K562 (cell line): ENCODE measurements around the gene PTPRM. TPM values are rescaled to one million over a fixed set of nuclear protein-coding genes. Genes with fewer than 3 reads are reported as not detected.

Experiments
- ATAC-seq: fragments of 200-7000 bp; cut with Tn5 transposase; 3 replicates; pipeline ENCODE4 v1.9.1; 2020; ENCODE audit warnings: moderate library complexity
- BruUV-seq: library from RNA; stranded (reverse); fragments of 400-500 nt; replicated peaks from 2 replicates; lab custom pipeline; 2021; lab: Mats Ljungman, UMichigan
- CTCF ChIA-PET: fragments of 300-600 bp; formaldehyde crosslinking; extraction: SDS; loops from one replicate; lab custom pipeline; 2021; ENCODE audit warnings: low intra/inter-chr PET ratio; lab: Yijun Ruan, JAX
- POLR2A ChIA-PET: fragments of 300-600, 350-650 bp; sonication (Branson Sonifier 250); formaldehyde crosslinking; extraction: SDS; loops from one replicate; lab custom pipeline; 2021; ENCODE audit warnings: antibody characterized with exemption, inconsistent platforms; lab: Yijun Ruan, JAX
- DNase-seq, 4 experiments: peaks; one replicate each; pipeline versions ENCODE4 v3.0.0 to v3.0.0-alpha.2; 2011 to 2018; ENCODE audit warnings: low spot score in 3 of 4, mixed read lengths in 3 of 4; ENCODE audit errors: extremely low read depth in 1 of 4
- FAIRE-seq: peaks from 2 replicates; lab custom pipeline; 2011; peaks lifted over from hg19 to GRCh38; lab: Jason Lieb, UNC
- H2AFZ ChIP-seq: 2 replicates; pipeline ENCODE4 v1.6.0; 2011; ENCODE audit warnings: low read depth, low read length, control low read depth, inconsistent platforms
- H3K27ac ChIP-seq: fragments of 200-600 bp; 3 replicates; pipeline ENCODE4 v1.8.0; 2011; ENCODE audit warnings: low read depth, mild to moderate bottlenecking, control low read depth, inconsistent platforms, low read length, moderate library complexity, mixed read lengths; ENCODE audit errors: extremely low read depth
- H3K27me3 ChIP-seq, 2 experiments: fragments of 300-600 bp in 1 of 2; 2 replicates in 1 of 2; 3 replicates in 1 of 2; pipeline versions ENCODE4 v1.6.0 to v1.8.0; 2011; ENCODE audit warnings: inconsistent platforms in 2 of 2, low read length in 2 of 2, mild to moderate bottlenecking in 1 of 2, mixed read lengths in 1 of 2, moderate library complexity in 1 of 2; ENCODE audit not compliant: control insufficient read depth in 2 of 2, insufficient read depth in 2 of 2
- H3K36me3 ChIP-seq: fragments of 300-600 bp; 3 replicates; pipeline ENCODE4 v1.8.0; 2011; ENCODE audit warnings: mild to moderate bottlenecking, low read length, inconsistent platforms; ENCODE audit not compliant: control insufficient read depth, insufficient read depth
- H3K4me1 ChIP-seq, 2 experiments: fragments of 200-600 bp in 1 of 2; replicated peaks in 1 of 2; 2 replicates in 1 of 2; 3 replicates in 1 of 2; pipeline versions ENCODE4 v1.5.1 to v1.8.0; 2011; ENCODE audit warnings: inconsistent platforms in 2 of 2, low read length in 2 of 2, mild to moderate bottlenecking in 1 of 2, mixed read lengths in 1 of 2, moderate library complexity in 1 of 2; ENCODE audit not compliant: control insufficient read depth in 2 of 2, insufficient read depth in 2 of 2
- H3K4me2 ChIP-seq: 2 replicates; pipeline ENCODE4 v1.6.1; 2011; ENCODE audit warnings: low read length, control low read depth, inconsistent platforms, mixed read lengths; ENCODE audit not compliant: insufficient read depth
- H3K4me3 ChIP-seq: fragments of 200-600 bp; sonication (generic), shearing (Covaris generic); 2 replicates; pipeline ENCODE4 v1.5.1; 2016; ENCODE audit warnings: control low read depth, inconsistent platforms
- H3K79me2 ChIP-seq: fragments of 200-600 bp; 3 replicates; pipeline ENCODE4 v1.8.0; 2011; ENCODE audit warnings: low read length, inconsistent platforms; ENCODE audit not compliant: control insufficient read depth, insufficient read depth
- H3K9ac ChIP-seq, 2 experiments: 2 replicates each; pipeline versions ENCODE4 v1.6.0 to v1.6.1; 2011; ENCODE audit warnings: low read depth in 2 of 2, low read length in 2 of 2, control low read depth in 1 of 2, inconsistent platforms in 1 of 2, mild to moderate bottlenecking in 1 of 2, mixed read lengths in 1 of 2; ENCODE audit not compliant: insufficient read depth in 1 of 2
- H3K9me1 ChIP-seq: one replicate; pipeline ENCODE4 v1.6.0; 2011; ENCODE audit warnings: inconsistent platforms, mild to moderate bottlenecking, low read length, moderate library complexity; ENCODE audit not compliant: control insufficient read depth, insufficient read depth
- H3K9me3 ChIP-seq: replicated peaks from 2 replicates; pipeline ENCODE4 v1.5.1; 2011; ENCODE audit warnings: low read depth, low read length, inconsistent platforms; ENCODE audit not compliant: control insufficient read depth, insufficient read depth
- H4K20me1 ChIP-seq: replicated peaks from 2 replicates; pipeline ENCODE4 v1.6.1; 2011; ENCODE audit warnings: low read length, inconsistent platforms, mixed read lengths; ENCODE audit not compliant: control insufficient read depth, insufficient read depth
- C11orf30 ChIP-seq: fragments of 450-650 bp; IDR thresholded peaks from 2 replicates; pipeline ENCODE4 v1.6.1; 2016; ENCODE audit warnings: low read depth, mild to moderate bottlenecking
- FOXJ2 ChIP-seq: fragments of 200-800 bp; sonication (Bioruptor generic); IDR thresholded peaks from 2 replicates; pipeline ENCODE4 v1.6.1; 2016; ENCODE audit warnings: missing genetic modification characterization, missing compliant biosample characterization
- HNRNPUL1 ChIP-seq: fragments of 200-400 bp; formaldehyde crosslinking; IDR thresholded peaks from 2 replicates; pipeline ENCODE4 v1.6.1; 2017; ENCODE audit warnings: low read length
- MAFG ChIP-seq: fragments of 450-650 bp; conservative IDR thresholded peaks from 2 replicates; pipeline ENCODE4 v1.6.1; 2016; ENCODE audit warnings: missing genetic modification characterization, missing compliant biosample characterization
- MYNN ChIP-seq, 2 experiments: sonication (generic); formaldehyde crosslinking in 1 of 2; IDR thresholded peaks; 2 replicates each; pipeline versions ENCODE4 v1.5.0 to v1.6.1; 2016 to 2020; ENCODE audit warnings: antibody characterized with exemption in 1 of 2, missing genetic modification reagents in 1 of 2
- NFATC3 ChIP-seq: fragments of 450-650 bp; IDR thresholded peaks from 2 replicates; pipeline ENCODE4 v1.6.1; 2017; ENCODE audit warnings: mild to moderate bottlenecking
- NR2F6 ChIP-seq: fragments of 450-650 bp; formaldehyde crosslinking; IDR thresholded peaks from 2 replicates; pipeline ENCODE4 v1.4.0; 2020; ENCODE audit warnings: mild to moderate bottlenecking
- NRF1 ChIP-seq, 2 experiments: fragments of 450-650 bp; IDR thresholded peaks in 1 of 2; conservative IDR thresholded peaks in 1 of 2; 2 replicates each; pipeline ENCODE4 v1.6.1; 2014; ENCODE audit warnings: mild to moderate bottlenecking in 2 of 2
- ZNF316 ChIP-seq: fragments of 450-650 bp; IDR thresholded peaks from 2 replicates; pipeline ENCODE4 v1.6.1; 2016
- ZNF347 ChIP-seq: fragments of 450-650 bp; formaldehyde crosslinking; IDR thresholded peaks from 2 replicates; pipeline ENCODE4 v1.4.0; 2020; ENCODE audit warnings: low read depth, mild to moderate bottlenecking, moderate library complexity
- ZNF79 ChIP-seq: fragments of 250-450 bp; sonication (Bioruptor Pico); IDR thresholded peaks from 2 replicates; pipeline ENCODE4 v1.4.0; 2020; ENCODE audit warnings: low read depth, mild to moderate bottlenecking, moderate library complexity
- whole genome bisulfite sequencing: fragments of 100-300 bp; shearing (Covaris generic); methylation state at CpG from one replicate; pipeline ENCODE4 v1.1.6; 2016; ENCODE audit warnings: low coverage, mixed read lengths; ENCODE audit not compliant: insufficient coverage; ENCODE audit errors: missing lambda C conversion rate; 5-methylcytosine and 5-hydroxymethylcytosine counted together
- in situ Hi-C: fragments of 300-500 bp; cut with MboI; formaldehyde crosslinking; loops from 4 replicates; pipeline ENCODE4 v1.15.0; 2018; ENCODE audit warnings: inconsistent platforms, mixed read lengths
- intact Hi-C: fragments of 100-400 bp; cut with micrococcal nuclease; formaldehyde crosslinking; loops from 2 replicates; pipeline ENCODE4 v1.14.2; 2022
- polyA plus RNA-seq, 8 experiments: library from polyadenylated mRNA; depleted of rRNA in 4 of 8; stranded (reverse) in 5 of 8; unstranded in 3 of 8; fragments of >200 nt; fragmentation: Nextera tagmentation in 2 of 8; fragmentation: Illumina TruSeq in 1 of 8; extraction: Ambion mirVana in 2 of 8; extraction: Trizol in 1 of 8; gene quantifications; 2 replicates each; pipeline versions ENCODE4 v1.2.1 to v1.2.3, GENCODE V29; 2011 to 2014; ENCODE audit warnings: inconsistent platforms in 1 of 8, missing spikeins in 1 of 8
- total RNA-seq, 7 experiments: library from RNA; depleted of rRNA in 6 of 7; stranded (reverse); fragments of >200 nt in 6 of 7; fragmentation: Illumina TruSeq in 2 of 7; extraction: Trizol in 2 of 7; gene quantifications; 2 replicates each; pipeline versions ENCODE4 v1.2.1 to v1.2.3, GENCODE V29; 2011 to 2021; ENCODE audit warnings: low replicate concordance in 1 of 7
- TF ChIP-seq, protein P1 (sequence below): fragments of 450-650 bp; formaldehyde crosslinking; IDR thresholded peaks from 2 replicates; pipeline ENCODE4 v1.4.0; 2020; ENCODE audit warnings: mild to moderate bottlenecking, moderate library complexity
- TF ChIP-seq, protein P2 (sequence below): fragments of 250-450 bp; sonication (Bioruptor Pico); IDR thresholded peaks from 2 replicates; pipeline ENCODE4 v1.8.0; 2022; ENCODE audit warnings: inconsistent platforms, mild to moderate bottlenecking, moderate library complexity, borderline replicate concordance
- TF ChIP-seq, protein P3 (sequence below): fragments of 450-650 bp; IDR thresholded peaks from 2 replicates; pipeline ENCODE4 v1.6.1; 2016

PTPRM gene
- total and polyA plus RNA-seq, 9 of the 15 experiments (the other 6 are each of a cell fraction or from before 2014, with no cell fraction given): 0.03 to 0.16 (median 0.08) TPM; not detected in 3

DNA sequence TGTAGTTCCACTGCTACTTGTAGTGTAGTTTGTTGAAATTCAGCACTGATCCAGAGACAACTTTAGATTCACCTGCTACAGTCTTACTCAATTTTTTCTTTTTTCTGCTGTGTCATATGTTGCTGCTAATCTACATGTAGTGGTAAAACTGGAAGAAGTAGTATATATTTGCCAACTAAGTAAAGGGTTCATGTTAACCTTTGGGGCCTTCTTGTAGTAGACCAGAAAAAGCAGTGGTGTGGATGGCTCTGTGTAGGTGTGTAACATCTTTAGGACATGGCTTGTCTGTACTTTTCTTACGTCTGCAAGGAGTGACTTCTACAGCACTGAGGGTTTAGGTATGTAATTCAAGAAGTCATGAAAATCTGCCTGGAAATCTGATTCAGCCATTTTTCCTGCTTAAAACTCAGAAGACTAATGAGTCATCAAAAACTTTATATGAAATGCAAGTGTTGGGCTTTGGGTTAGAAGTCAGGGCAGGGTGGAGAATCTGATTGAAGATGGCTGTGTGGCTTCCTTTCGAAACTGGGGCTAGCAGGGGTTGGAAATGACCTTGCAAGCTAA is 8.4 kb downstream of the PTPRM start:
- in situ Hi-C loops (no loop called here), intact Hi-C loops (loop anchor here (10.0 kb wide), 1 partner anchor 59 kb away; no protein-coding TSS in a partner anchor)
- ATAC-seq: no peak; the same call in 1 of the 3 replicates
- no peak for DNase-seq
- BruUV-seq: no TSS peak
- peak overlapping the region; percentile 57 for H2AFZ ChIP-seq
- H3K9me3 ChIP-seq: no peaks in the 10 kb centered on the region
- WGBS: 2% methylated on average over 2 of the region's 2 CpGs
- FAIRE-seq: no peak
- no peaks in the 10 kb centered on the region for H4K20me1 ChIP-seq
- TF ChIP-seq C11orf30 (peak; percentile 26; the same call in 1 of the 2 replicates), FOXJ2 (tag) (no peak), ZNF316 (peak; percentile 69), HNRNPUL1 (no peak), ZNF79 (no peak), ZNF347 (no peak), MAFG (tag) (peak; percentile 51)
- TF ChIP-seq, all 486 proteins: peak for 3
- ChIA-PET POLR2A (no interaction called here), CTCF (no interaction called here)
- Histone ChIP-seq H3K4me1 (no peaks in the 10 kb centered on the region), H3K4me3 (no peak overlapping the region), H3K9ac (no peak overlapping the region), H3K4me2 (0 out of 2 replicates have a peak overlapping the region, but pooled peaks have one; percentile 9), H3K79me2 (no peaks in the 10 kb centered on the region), H3K27ac (no peak overlapping the region), H3K27me3 (no peaks in the 10 kb centered on the region), H3K9me1 (no peaks in the 10 kb centered on the region), H3K36me3 (no peaks in the 10 kb centered on the region)

DNA sequence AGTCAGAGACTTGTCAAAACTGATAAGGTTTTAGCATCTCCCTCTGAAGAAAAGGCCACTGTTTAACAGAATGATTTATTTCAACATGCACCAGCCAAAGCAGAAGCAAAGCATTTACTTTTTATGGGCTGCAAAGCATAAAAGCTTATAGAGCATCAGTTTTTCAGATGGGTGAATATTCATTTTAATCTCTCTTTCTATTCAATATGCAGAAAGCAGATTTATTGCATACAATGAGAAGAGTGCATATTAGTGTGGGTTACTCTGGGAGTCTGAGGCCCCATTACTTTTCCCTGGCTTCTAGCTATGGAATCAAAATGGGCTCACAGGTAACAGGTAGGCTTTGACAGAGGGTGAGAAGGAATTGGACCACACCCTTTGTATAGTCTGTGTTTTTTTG is 9.0 kb downstream of the PTPRM start:
- Histone ChIP-seq H3K79me2 (no peaks in the 10 kb centered on the region), H4K20me1 (no peaks in the 10 kb centered on the region), H2AFZ (no peak overlapping the region), H3K27me3 (no peaks in the 10 kb centered on the region), H3K9me1 (no peaks in the 10 kb centered on the region), H3K9ac (no peak overlapping the region), H3K4me1 (no peaks in the 10 kb centered on the region), H3K4me3 (no peak overlapping the region), H3K9me3 (no peaks in the 10 kb centered on the region), H3K36me3 (no peaks in the 10 kb centered on the region), H3K27ac (no peak overlapping the region), H3K4me2 (no peak overlapping the region)
- intact Hi-C loops (loop anchor here (10.0 kb wide), 1 partner anchor 59 kb away; no protein-coding TSS in a partner anchor), in situ Hi-C loops (no loop called here)
- POLR2A ChIA-PET: no interaction called here
- CTCF ChIA-PET: no interaction called here
- DNase-seq (no peak), ATAC-seq (no peak), FAIRE-seq (no peak)
- no TSS peak for BruUV-seq
- TF ChIP-seq MYNN (IDR thresholded peaks at IDR 0.05) (no peak), MYNN (CRISPR knock-in tag; IDR thresholded peaks at IDR 0.05) (no peak), NFATC3 (no peak), NR2F6 (CRISPR knock-in tag) (no peak), NRF1 (conservative IDR thresholded peaks at IDR 0.05 in 1 of 2, IDR thresholded peaks at IDR 0.05 in 1 of 2) (no peak)
- TF ChIP-seq, protein P1, sequence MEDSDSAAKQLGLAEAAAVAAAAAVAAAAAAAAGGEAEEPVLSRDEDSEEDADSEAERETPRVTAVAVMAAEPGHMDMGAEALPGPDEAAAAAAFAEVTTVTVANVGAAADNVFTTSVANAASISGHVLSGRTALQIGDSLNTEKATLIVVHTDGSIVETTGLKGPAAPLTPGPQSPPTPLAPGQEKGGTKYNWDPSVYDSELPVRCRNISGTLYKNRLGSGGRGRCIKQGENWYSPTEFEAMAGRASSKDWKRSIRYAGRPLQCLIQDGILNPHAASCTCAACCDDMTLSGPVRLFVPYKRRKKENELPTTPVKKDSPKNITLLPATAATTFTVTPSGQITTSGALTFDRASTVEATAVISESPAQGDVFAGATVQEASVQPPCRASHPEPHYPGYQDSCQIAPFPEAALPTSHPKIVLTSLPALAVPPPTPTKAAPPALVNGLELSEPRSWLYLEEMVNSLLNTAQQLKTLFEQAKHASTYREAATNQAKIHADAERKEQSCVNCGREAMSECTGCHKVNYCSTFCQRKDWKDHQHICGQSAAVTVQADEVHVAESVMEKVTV (CRISPR knock-in tag): no peak
- TF ChIP-seq, protein P2, sequence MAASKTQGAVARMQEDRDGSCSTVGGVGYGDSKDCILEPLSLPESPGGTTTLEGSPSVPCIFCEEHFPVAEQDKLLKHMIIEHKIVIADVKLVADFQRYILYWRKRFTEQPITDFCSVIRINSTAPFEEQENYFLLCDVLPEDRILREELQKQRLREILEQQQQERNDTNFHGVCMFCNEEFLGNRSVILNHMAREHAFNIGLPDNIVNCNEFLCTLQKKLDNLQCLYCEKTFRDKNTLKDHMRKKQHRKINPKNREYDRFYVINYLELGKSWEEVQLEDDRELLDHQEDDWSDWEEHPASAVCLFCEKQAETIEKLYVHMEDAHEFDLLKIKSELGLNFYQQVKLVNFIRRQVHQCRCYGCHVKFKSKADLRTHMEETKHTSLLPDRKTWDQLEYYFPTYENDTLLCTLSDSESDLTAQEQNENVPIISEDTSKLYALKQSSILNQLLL (CRISPR knock-in tag): no peak
- TF ChIP-seq, protein P3, sequence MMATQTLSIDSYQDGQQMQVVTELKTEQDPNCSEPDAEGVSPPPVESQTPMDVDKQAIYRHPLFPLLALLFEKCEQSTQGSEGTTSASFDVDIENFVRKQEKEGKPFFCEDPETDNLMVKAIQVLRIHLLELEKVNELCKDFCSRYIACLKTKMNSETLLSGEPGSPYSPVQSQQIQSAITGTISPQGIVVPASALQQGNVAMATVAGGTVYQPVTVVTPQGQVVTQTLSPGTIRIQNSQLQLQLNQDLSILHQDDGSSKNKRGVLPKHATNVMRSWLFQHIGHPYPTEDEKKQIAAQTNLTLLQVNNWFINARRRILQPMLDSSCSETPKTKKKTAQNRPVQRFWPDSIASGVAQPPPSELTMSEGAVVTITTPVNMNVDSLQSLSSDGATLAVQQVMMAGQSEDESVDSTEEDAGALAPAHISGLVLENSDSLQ: no peak
